ENCODE measurements around the gene C3AR1. TPM values are rescaled to one million over a fixed set of nuclear protein-coding genes. Genes with fewer than 3 reads are reported as not detected.
A peak's percentile ranks its signal among the peaks of the same experiment; 100 is the strongest.
"Not testable (repeated sequence)": the region's sequence is repeated elsewhere in the genome, so short reads cannot be mapped to it uniquely, and the experiment has no call there.

The C3AR1 gene
- total RNA-seq: not detected in 3 replicates

DNA sequence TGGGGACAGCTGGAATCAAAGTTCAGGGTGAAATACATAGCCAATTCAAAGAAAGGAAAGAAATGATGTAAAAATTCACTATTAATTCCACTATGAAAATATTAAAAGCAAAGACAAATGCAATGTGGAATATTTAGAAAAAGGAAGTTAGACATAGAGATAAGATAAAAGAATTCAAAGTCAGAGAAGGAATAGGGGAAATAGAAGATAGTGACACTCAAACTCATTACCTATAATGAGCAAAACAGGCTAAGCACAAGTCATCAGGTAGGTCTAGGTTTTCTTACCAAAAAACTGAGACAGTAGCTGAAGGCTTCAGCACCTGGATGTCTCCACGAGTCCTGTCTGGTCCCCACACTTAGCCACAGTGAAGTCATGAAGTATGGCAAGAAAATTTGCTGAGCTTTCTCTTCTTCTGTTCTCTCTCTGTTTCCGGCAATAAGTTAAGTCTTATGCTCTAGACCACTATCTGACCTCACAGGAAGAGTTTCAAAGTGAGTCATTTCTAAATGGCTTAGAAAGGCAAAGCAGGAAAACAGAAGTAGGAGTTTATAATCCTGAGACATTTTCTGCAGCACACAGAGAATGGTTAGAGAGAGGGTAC, at the start of gene C3AR1:
Gene C3AR1 (minus strand): TSS at position 369 of the 604 bp plus-strand sequence. CDS start 6,174 bp downstream, outside the sequence.
- Mint-ChIP-seq H3K4me3 (no peak within 1 kb of the TSS), H3K4me1 (peaks cover 6% of the 10 kb centered on the region), H3K9me3 (no peaks in the 10 kb centered on the region), H3K27ac (peak within 1 kb of the TSS; percentile 53), H3K27me3 (ENCODE audit: low read depth) (no peaks in the 10 kb centered on the region), H3K36me3 (no peaks in the 10 kb centered on the region)
- TF ChIP-seq, protein P1, sequence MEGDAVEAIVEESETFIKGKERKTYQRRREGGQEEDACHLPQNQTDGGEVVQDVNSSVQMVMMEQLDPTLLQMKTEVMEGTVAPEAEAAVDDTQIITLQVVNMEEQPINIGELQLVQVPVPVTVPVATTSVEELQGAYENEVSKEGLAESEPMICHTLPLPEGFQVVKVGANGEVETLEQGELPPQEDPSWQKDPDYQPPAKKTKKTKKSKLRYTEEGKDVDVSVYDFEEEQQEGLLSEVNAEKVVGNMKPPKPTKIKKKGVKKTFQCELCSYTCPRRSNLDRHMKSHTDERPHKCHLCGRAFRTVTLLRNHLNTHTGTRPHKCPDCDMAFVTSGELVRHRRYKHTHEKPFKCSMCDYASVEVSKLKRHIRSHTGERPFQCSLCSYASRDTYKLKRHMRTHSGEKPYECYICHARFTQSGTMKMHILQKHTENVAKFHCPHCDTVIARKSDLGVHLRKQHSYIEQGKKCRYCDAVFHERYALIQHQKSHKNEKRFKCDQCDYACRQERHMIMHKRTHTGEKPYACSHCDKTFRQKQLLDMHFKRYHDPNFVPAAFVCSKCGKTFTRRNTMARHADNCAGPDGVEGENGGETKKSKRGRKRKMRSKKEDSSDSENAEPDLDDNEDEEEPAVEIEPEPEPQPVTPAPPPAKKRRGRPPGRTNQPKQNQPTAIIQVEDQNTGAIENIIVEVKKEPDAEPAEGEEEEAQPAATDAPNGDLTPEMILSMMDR (IDR thresholded peaks at IDR 0.05; ENCODE audit: unreplicated experiment): no peak
- no peak for DNase-seq (ENCODE audit: low spot score in 2 of 2, unreplicated experiment in 2 of 2)

DNA sequence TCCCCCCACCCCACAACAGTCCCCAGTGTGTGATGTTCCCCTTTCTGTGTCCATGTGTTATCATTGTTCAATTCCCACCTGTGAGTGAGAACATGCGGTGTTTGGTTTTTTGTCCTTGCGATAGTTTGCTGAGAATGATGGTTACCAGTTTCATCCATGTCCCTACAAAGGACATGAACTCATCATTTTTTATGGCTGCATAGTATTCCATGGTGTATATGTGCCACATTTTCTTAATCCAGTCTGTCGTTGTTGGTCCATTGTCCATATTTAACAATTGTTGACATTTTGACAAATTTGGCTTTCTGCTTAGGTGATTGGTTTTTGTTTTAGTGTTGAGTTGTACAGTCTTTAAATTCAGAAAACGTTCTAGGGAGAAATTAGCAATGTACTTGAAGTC, 47.0 kb upstream of the C3AR1 start:
- not testable (repeated sequence) for H3K4me1 Mint-ChIP-seq; DNase-seq (ENCODE audit: low spot score in 2 of 2, unreplicated experiment in 2 of 2); H3K27me3 Mint-ChIP-seq (ENCODE audit: low read depth); H3K9me3 Mint-ChIP-seq; H3K4me3 Mint-ChIP-seq; H3K27ac Mint-ChIP-seq; H3K36me3 Mint-ChIP-seq

DNA sequence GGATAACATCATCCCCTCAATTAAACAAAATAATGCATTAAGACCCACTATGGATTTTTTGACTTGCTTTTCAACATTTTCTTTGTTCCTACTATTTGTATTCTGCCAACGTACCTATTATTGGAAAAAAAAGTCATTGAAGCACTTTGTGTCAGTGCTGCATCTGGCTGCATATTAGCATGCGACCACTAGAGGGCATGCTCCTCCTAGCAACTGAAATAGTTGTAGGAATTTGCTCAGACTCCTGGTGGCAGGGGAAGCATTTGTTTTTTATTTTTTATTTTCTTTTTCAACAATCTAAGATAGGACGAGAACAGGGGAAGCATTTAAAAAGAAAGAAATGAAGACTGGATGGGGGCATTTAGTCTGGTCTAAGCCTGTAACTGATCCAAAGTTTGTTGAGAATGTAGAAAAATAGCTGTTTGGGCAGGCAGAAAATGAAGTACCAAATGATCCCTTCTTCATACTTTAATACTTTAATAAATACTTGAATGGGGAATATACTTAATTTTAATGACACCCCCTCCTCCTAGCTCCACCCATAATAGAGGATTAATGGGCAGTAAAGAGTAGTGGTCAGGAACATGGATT, 42.7 kb upstream of the C3AR1 start:
- TF ChIP-seq, protein P1 (IDR thresholded peaks at IDR 0.05; ENCODE audit: unreplicated experiment): peak; percentile 95
- peak; percentile 50 to 81 for DNase-seq (ENCODE audit: low spot score in 2 of 2, unreplicated experiment in 2 of 2)
- no peak overlapping the region for H3K4me3 Mint-ChIP-seq
- no peaks in the 10 kb centered on the region for H3K27me3 Mint-ChIP-seq (ENCODE audit: low read depth)
- no peaks in the 10 kb centered on the region for H3K4me1 Mint-ChIP-seq
- peaks cover 15% of the 10 kb centered on the region for H3K9me3 Mint-ChIP-seq
- no peak overlapping the region for H3K27ac Mint-ChIP-seq
- H3K36me3 Mint-ChIP-seq: peaks cover 32% of the 10 kb centered on the region

DNA sequence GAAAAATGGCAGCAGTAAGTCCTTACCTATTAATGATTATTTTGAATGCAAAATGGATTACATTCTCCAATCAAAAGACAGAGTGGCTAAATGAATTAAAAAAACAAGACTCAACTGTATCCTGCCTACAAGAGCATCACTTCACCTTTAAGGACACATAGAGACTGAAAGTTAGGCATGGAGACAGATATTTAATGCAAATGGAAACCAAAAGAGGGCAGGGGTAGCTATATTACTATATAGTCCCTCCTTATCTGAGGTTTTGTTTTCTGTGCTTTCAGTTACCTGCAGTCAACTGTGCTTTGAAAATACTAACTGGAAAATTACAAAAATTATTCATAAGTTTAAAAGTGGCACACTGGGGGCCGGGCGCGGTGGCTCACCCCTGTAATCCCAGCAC, 33.1 kb upstream of the C3AR1 start:
- H3K36me3 Mint-ChIP-seq: peaks cover 52% of the 10 kb centered on the region
- no peak overlapping the region for H3K27ac Mint-ChIP-seq
- H3K4me1 Mint-ChIP-seq: no peaks in the 10 kb centered on the region

DNA sequence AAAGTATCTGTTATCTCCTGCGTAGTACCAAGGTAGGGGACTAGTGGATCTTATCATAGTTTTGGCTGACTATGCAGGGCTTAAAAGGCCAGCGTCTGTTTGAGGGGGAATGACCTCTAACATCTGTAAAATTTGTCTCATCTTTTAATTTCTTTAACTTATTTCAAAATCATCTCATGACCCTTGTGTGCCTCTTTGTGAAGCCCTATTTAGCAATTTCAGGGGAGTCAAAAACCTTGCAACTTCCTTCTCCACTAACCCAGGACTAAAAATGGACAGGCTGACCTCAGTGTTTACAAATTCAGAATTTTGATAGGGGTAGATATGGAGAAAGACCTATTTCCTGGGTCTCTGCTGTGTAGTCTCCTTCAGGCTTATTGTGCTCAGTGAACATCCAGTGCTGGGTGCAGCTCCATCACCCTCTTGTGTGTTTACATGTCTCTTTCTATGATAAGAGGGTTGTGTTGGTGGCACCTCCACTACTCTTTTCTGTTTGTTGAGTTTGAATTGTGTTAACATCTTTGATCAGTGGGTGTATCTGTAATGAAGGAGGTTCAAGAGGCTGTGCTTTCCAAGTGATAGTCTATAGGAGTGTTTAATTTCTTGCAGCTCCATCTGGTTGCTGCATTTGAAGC, 30.2 kb upstream of the C3AR1 start:
- Mint-ChIP-seq H3K36me3 (peaks cover 58% of the 10 kb centered on the region), H3K4me1 (no peaks in the 10 kb centered on the region), H3K9me3 (peaks cover 4% of the 10 kb centered on the region), H3K27me3 (ENCODE audit: low read depth) (no peaks in the 10 kb centered on the region), H3K27ac (no peak overlapping the region), H3K4me3 (no peak overlapping the region)
- TF ChIP-seq, protein P1 (IDR thresholded peaks at IDR 0.05; ENCODE audit: unreplicated experiment): no peak
- DNase-seq (ENCODE audit: low spot score in 2 of 2, unreplicated experiment in 2 of 2): no peak

More for the DNA sequence above, 33.1 kb upstream of the C3AR1 start:
- TF ChIP-seq, protein P1 (IDR thresholded peaks at IDR 0.05; ENCODE audit: unreplicated experiment): no peak
- no peak for DNase-seq (ENCODE audit: low spot score in 2 of 2, unreplicated experiment in 2 of 2)
- H3K27me3 Mint-ChIP-seq (ENCODE audit: low read depth): no peaks in the 10 kb centered on the region
- H3K9me3 Mint-ChIP-seq: peaks cover 21% of the 10 kb centered on the region
- no peak overlapping the region for H3K4me3 Mint-ChIP-seq

DNA sequence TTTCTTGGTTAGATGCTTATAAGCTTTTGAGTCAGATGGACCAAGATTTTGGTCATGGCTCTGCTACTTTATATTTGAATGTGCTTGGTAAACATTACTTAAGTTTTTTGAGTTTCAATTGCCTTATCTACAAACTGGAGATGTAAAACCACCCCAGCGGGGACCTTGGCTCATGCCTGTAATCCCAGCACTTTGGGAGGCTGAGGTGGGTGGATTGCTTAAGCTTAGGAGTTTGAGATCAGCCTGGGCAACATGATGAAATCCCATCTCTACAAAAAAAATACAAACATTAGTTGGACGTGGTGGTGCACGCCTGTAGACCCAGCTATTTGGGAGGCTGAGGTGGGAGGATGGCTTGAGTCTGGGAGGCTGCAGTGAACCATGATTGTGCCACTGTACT, 27.1 kb upstream of the C3AR1 start:
- H3K9me3 Mint-ChIP-seq: peaks cover 4% of the 10 kb centered on the region

More for the DNA sequence above, 27.1 kb upstream of the C3AR1 start:
- Mint-ChIP-seq H3K36me3 (peaks cover 45% of the 10 kb centered on the region), H3K4me1 (no peaks in the 10 kb centered on the region), H3K27me3 (ENCODE audit: low read depth) (no peaks in the 10 kb centered on the region), H3K27ac (no peak overlapping the region), H3K4me3 (no peak overlapping the region)
- TF ChIP-seq, protein P1 (IDR thresholded peaks at IDR 0.05; ENCODE audit: unreplicated experiment): no peak
- DNase-seq (ENCODE audit: low spot score in 2 of 2, unreplicated experiment in 2 of 2): no peak
